Measurements from ENCODE around the gene ROBO1. TPM values are rescaled to one million over a fixed set of nuclear protein-coding genes. Genes with fewer than 3 reads are reported as not detected.

ROBO1 gene
- total and polyA plus RNA-seq, 2 of the 8 experiments (the other 6 are each of a cell fraction or from before 2014, with no cell fraction given) = 51.4 to 91.0 TPM

GRCh38 chr3:78794431-78794830, 973.4 kb downstream of the ROBO1 start:
- H2BK15ac ChIP-seq (ENCODE audit: low read length) = no peak overlapping the region
- ChIA-PET POLR2A (ENCODE audit: partially characterized antibody) (interaction anchor here (0.6 kb wide), 1 partner anchor 202 kb away, joined by 3 read pairs; no protein-coding TSS in a partner anchor), CTCF (ENCODE audit: partially characterized antibody) (interaction anchor here (0.6 kb wide), 1 partner anchor 292 kb away, joined by 3 read pairs; no protein-coding TSS in a partner anchor)
- no peak overlapping the region for H4K8ac ChIP-seq (ENCODE audit: extremely low read depth, insufficient read depth, low read length)
- H3K4ac ChIP-seq (replicated peaks; ENCODE audit: insufficient read length, low read depth, low read length) = no peak overlapping the region
- H3K18ac ChIP-seq (ENCODE audit: extremely low read depth, low read length) = no peak overlapping the region
- H2BK20ac ChIP-seq (ENCODE audit: low read length) = no peak overlapping the region
- H2BK120ac ChIP-seq (replicated peaks; ENCODE audit: low read depth, low read length) = no peak overlapping the region
- DNase-seq (ENCODE audit: low read depth in 1 of 2, low spot score in 2 of 2) (no peak), FAIRE-seq (no peak)
- peaks cover 0 to 2% (median 0%) of the 10 kb centered on the region in 4 experiments; a peak in 1 of 7 replicates for H3K4me1 ChIP-seq (replicated peaks in 1 of 4; ENCODE audit: control insufficient read depth in 3 of 4, insufficient read depth in 4 of 4, low read length in 3 of 4)
- H3K36me3 ChIP-seq (ENCODE audit: control insufficient read depth in 2 of 4, insufficient read depth in 4 of 4, low read length in 3 of 4) = no peaks in the 10 kb centered on the region
- H3K4me3 ChIP-seq (ENCODE audit: extremely low read depth in 1 of 4, insufficient read depth in 2 of 4, low read depth in 3 of 4, low read length in 4 of 4) = no peak overlapping the region
- 91% methylated on average over 1 of the region's 1 CpG; no CpG with 5 or more reads in 1 of the 2 experiments for WGBS, 2 experiments (ENCODE audit: extremely low coverage in 1 of 2, insufficient coverage in 1 of 2, insufficient read length in 1 of 2, insufficient replicate concordance in 2 of 2, low coverage in 1 of 2, low lambda C conversion rate in 2 of 2, missing lambda C conversion rate in 1 of 2)
- no peak overlapping the region for H3K9ac ChIP-seq (replicated peaks in 1 of 4; ENCODE audit: extremely low read depth in 1 of 4, low read depth in 3 of 4, low read length in 3 of 4)
- peaks cover 2% of the 10 kb centered on the region; the same call in 1 of the 2 replicates for H3K79me1 ChIP-seq (ENCODE audit: low read depth, low read length)
- no peak overlapping the region for H3K27ac ChIP-seq (ENCODE audit: low read depth, low read length)
- no peak overlapping the region for H3K14ac ChIP-seq (ENCODE audit: insufficient read length)
- H2AFZ ChIP-seq (ENCODE audit: low read length) = no peak overlapping the region
- peaks cover 0 to 5% of the 10 kb centered on the region in 2 experiments for H4K20me1 ChIP-seq (replicated peaks in 1 of 2; ENCODE audit: control insufficient read depth in 1 of 2, insufficient read depth in 2 of 2, low read length in 2 of 2)
- H2AK5ac ChIP-seq (ENCODE audit: low read depth, low read length) = no peak overlapping the region
- H2BK12ac ChIP-seq (ENCODE audit: low read depth, low read length) = no peak overlapping the region
- no peaks in the 10 kb centered on the region for H3K23me2 ChIP-seq (ENCODE audit: low read depth, low read length)
- H3K4me2 ChIP-seq (ENCODE audit: insufficient read depth in 1 of 2, low read depth in 2 of 2, low read length in 2 of 2) = no peak overlapping the region
- H4K91ac ChIP-seq (replicated peaks; ENCODE audit: insufficient read length, low read length) = no peak overlapping the region
- H3K23ac ChIP-seq (ENCODE audit: insufficient read length) = no peak overlapping the region
- H4K5ac ChIP-seq (ENCODE audit: insufficient read length, low read depth, low read length) = no peak overlapping the region
- TF ChIP-seq GABPA (IDR thresholded peaks at IDR 0.05; ENCODE audit: borderline replicate concordance, insufficient read depth, low read length) = no peak
- no peak for TF ChIP-seq SP2 (IDR thresholded peaks at IDR 0.05; ENCODE audit: low read length)
- no peak for TF ChIP-seq ATF3 (IDR thresholded peaks at IDR 0.05; ENCODE audit: insufficient read depth, low read depth, low read length)
- no peak for TF ChIP-seq CBX8 (IDR thresholded peaks at IDR 0.05; ENCODE audit: borderline replicate concordance, low read depth, low read length)
- TF ChIP-seq CREB1 (IDR thresholded peaks at IDR 0.05) = no peak
- TF ChIP-seq JUND (IDR thresholded peaks at IDR 0.05; ENCODE audit: low read length) = no peak
- no peak for TF ChIP-seq EZH2 (IDR thresholded peaks at IDR 0.05; ENCODE audit: low read depth, low read length, severe bottlenecking)
- TF ChIP-seq ATF2 (IDR thresholded peaks at IDR 0.05; ENCODE audit: low read length) = no peak
- no peak overlapping the region for H3K56ac ChIP-seq (replicated peaks; ENCODE audit: insufficient read length, low read depth, low read length)
- H3K79me2 ChIP-seq (ENCODE audit: control insufficient read depth in 1 of 2, insufficient read depth in 2 of 2, low read length in 2 of 2) = peaks cover 0 to 5% of the 10 kb centered on the region in 2 experiments; a peak in 2 of 4 replicates
- no peaks in the 10 kb centered on the region for H3K27me3 ChIP-seq (replicated peaks in 1 of 4; ENCODE audit: control insufficient read depth in 3 of 4, extremely low read depth in 1 of 4, insufficient read depth in 3 of 4, low read length in 3 of 4)
- no peaks in the 10 kb centered on the region for H3K9me3 ChIP-seq (ENCODE audit: insufficient read depth in 2 of 2, low read depth in 1 of 2, low read length in 1 of 2)
- H2BK5ac ChIP-seq (ENCODE audit: low read depth, low read length) = no peak overlapping the region
